HepG2 (cell line): ENCODE data around the gene QRICH2. TPM values are rescaled to one million over a fixed set of nuclear protein-coding genes. Genes with fewer than 3 reads are reported as not detected.

Experiments
- ATAC-seq: fragments of 200-7000 bp; cut with Tn5 transposase; 3 replicates; pipeline ENCODE4 v1.9.1; 2020; ENCODE audit warnings: mild to moderate bottlenecking, moderate library complexity
- BruUV-seq: library from RNA; stranded (reverse); fragments of 400-500 nt; replicated peaks from 2 replicates; lab custom pipeline; 2021; lab: Mats Ljungman, UMichigan
- CTCF ChIA-PET: fragments of 300-600 bp; formaldehyde crosslinking; extraction: SDS; loops from one replicate; lab custom pipeline; 2021; ENCODE audit warnings: low total read pairs, inconsistent platforms, low intra/inter-chr PET ratio; lab: Yijun Ruan, JAX
- POLR2A ChIA-PET: fragments of 350-600 bp; sonication (Branson Sonifier 250); formaldehyde crosslinking; loops from one replicate; lab custom pipeline; 2020; ENCODE audit warnings: antibody characterized with exemption, inconsistent platforms; lab: Yijun Ruan, JAX
- DNase-seq: peaks from one replicate; pipeline ENCODE4 v3.0.0-alpha.2; 2015; ENCODE audit warnings: low spot score
- FAIRE-seq: peaks from 3 replicates; lab custom pipeline; 2011; peaks lifted over from hg19 to GRCh38; lab: Jason Lieb, UNC
- H2AFZ ChIP-seq: one replicate; pipeline ENCODE4 v1.6.1; 2011; ENCODE audit warnings: low read length, inconsistent platforms
- H3K27ac ChIP-seq: fragments of 300-600 bp; 3 replicates; pipeline ENCODE4 v1.8.0; 2011; ENCODE audit warnings: mixed run types, mild to moderate bottlenecking, mixed read lengths, low read length, inconsistent platforms; ENCODE audit not compliant: insufficient read depth; ENCODE audit errors: extremely low read length
- H3K27me3 ChIP-seq, 2 experiments: fragments of 200-600 bp in 1 of 2; 2 replicates in 1 of 2; 3 replicates in 1 of 2; pipeline versions ENCODE4 v1.6.0 to v1.8.0; 2011; ENCODE audit warnings: low read length in 2 of 2, mild to moderate bottlenecking in 2 of 2, moderate library complexity in 2 of 2, inconsistent platforms in 1 of 2; ENCODE audit not compliant: insufficient read depth in 2 of 2, control insufficient read depth in 1 of 2
- H3K36me3 ChIP-seq, 2 experiments: fragments of 200-600 bp in 1 of 2; replicated peaks in 1 of 2; 2 replicates in 1 of 2; 3 replicates in 1 of 2; pipeline versions ENCODE4 v1.5.1 to v1.8.0; 2011; ENCODE audit warnings: low read length in 2 of 2, inconsistent platforms in 1 of 2; ENCODE audit not compliant: insufficient read depth in 2 of 2, control insufficient read depth in 1 of 2
- H3K4me1 ChIP-seq: 2 replicates; pipeline ENCODE4 v1.5.1; 2012; ENCODE audit warnings: low read length, inconsistent platforms; ENCODE audit not compliant: insufficient read depth
- H3K4me2 ChIP-seq: 2 replicates; pipeline ENCODE4 v1.6.0; 2011; ENCODE audit warnings: low read depth, low read length, inconsistent platforms
- H3K4me3 ChIP-seq, 3 experiments: fragments of 200-600 bp in 1 of 3; sonication (generic), shearing (Covaris generic) in 1 of 3; replicated peaks in 1 of 3; 2 replicates each; pipeline ENCODE4 v1.5.1; 2011 to 2016; ENCODE audit warnings: low read length in 3 of 3, inconsistent platforms in 2 of 3, low read depth in 2 of 3, mild to moderate bottlenecking in 2 of 3, control low read depth in 1 of 3, mixed read lengths in 1 of 3; ENCODE audit not compliant: insufficient read depth in 1 of 3
- H3K79me2 ChIP-seq: one replicate; pipeline ENCODE4 v1.6.1; 2011; ENCODE audit warnings: low read length, inconsistent platforms; ENCODE audit not compliant: insufficient read depth
- H3K9ac ChIP-seq: 2 replicates; pipeline ENCODE4 v1.6.0; 2011; ENCODE audit warnings: mild to moderate bottlenecking, low read depth, low read length, inconsistent platforms; ENCODE audit not compliant: insufficient read depth
- H3K9me3 ChIP-seq: 2 replicates; pipeline ENCODE4 v1.5.1; 2012; ENCODE audit warnings: mild to moderate bottlenecking, low read length
- H4K20me1 ChIP-seq: 2 replicates; pipeline ENCODE4 v1.6.0; 2011; ENCODE audit warnings: inconsistent platforms, mild to moderate bottlenecking, low read length, moderate library complexity; ENCODE audit not compliant: insufficient read depth
- DPF2 ChIP-seq: sonication (generic); formaldehyde crosslinking; IDR thresholded peaks from 2 replicates; pipeline ENCODE4 v1.4.0; 2020; ENCODE audit warnings: mild to moderate bottlenecking, low read depth, missing genetic modification reagents, borderline replicate concordance
- HNRNPL ChIP-seq: fragments of 200-400 bp; formaldehyde crosslinking; IDR thresholded peaks from 2 replicates; pipeline ENCODE4 v1.6.1; 2017; ENCODE audit warnings: mild to moderate bottlenecking, low read depth, low read length
- JUN ChIP-seq: sonication (generic); formaldehyde crosslinking; IDR thresholded peaks from 2 replicates; pipeline ENCODE4 v1.4.0; 2020; ENCODE audit warnings: mild to moderate bottlenecking, missing genetic modification reagents
- KDM4B ChIP-seq: sonication (generic); formaldehyde crosslinking; IDR thresholded peaks from 2 replicates; pipeline ENCODE4 v1.4.0; 2020; ENCODE audit warnings: missing genetic modification reagents
- SAP130 ChIP-seq: IDR thresholded peaks from 2 replicates; pipeline ENCODE4 v1.6.1; 2016; ENCODE audit warnings: low read depth
- ZFP62 ChIP-seq: sonication (generic); formaldehyde crosslinking; IDR thresholded peaks from 2 replicates; pipeline ENCODE4 v1.4.0; 2020; ENCODE audit warnings: missing genetic modification reagents
- ZNF275 ChIP-seq: sonication (generic); formaldehyde crosslinking; IDR thresholded peaks from 2 replicates; pipeline ENCODE4 v1.8.0; 2022; ENCODE audit warnings: missing genetic modification reagents, mild to moderate bottlenecking, inconsistent platforms, borderline replicate concordance
- ZNF570 ChIP-seq: sonication (generic); formaldehyde crosslinking; IDR thresholded peaks from 2 replicates; pipeline ENCODE4 v1.4.0; 2020; ENCODE audit warnings: mild to moderate bottlenecking, missing genetic modification reagents, borderline replicate concordance
- ZNF710 ChIP-seq: sonication (generic); formaldehyde crosslinking; IDR thresholded peaks from 2 replicates; pipeline ENCODE4 v1.5.0; 2020; ENCODE audit warnings: mild to moderate bottlenecking, missing genetic modification reagents, borderline replicate concordance
- ZNF737 ChIP-seq: sonication (generic); formaldehyde crosslinking; IDR thresholded peaks from 2 replicates; pipeline ENCODE4 v1.5.0; 2020; ENCODE audit warnings: missing genetic modification reagents, mild to moderate bottlenecking, borderline replicate concordance
- WGBS: methylation state at CpG from one replicate; pipeline ENCODE4 v1.1.6; 2017; ENCODE audit warnings: low lambda C conversion rate; 5-methylcytosine and 5-hydroxymethylcytosine counted together
- in situ Hi-C: cut with HindIII; loops from 2 replicates; pipeline ENCODE4 v1.10.0; 2017; ENCODE audit warnings: low pct_unique_long_range_greater_than_20kb; ENCODE audit not compliant: extremely low pct_ligation_motif_present
- intact Hi-C: fragments of 100-400 bp; cut with micrococcal nuclease; formaldehyde crosslinking; loops from one replicate; pipeline ENCODE4 v1.10.0; 2022; ENCODE audit not compliant: unreplicated experiment
- polyA plus RNA-seq, 8 experiments: library from polyadenylated mRNA; depleted of rRNA in 3 of 8; stranded (reverse) in 7 of 8; unstranded in 1 of 8; fragments of >200 nt; fragmentation: Illumina TruSeq in 4 of 8; extraction: Trizol in 4 of 8; gene quantifications; 2 replicates each; pipeline versions ENCODE4 v1.2.1 to v1.2.3, GENCODE V29; 2011 to 2016; ENCODE audit warnings: low read depth in 4 of 8, missing spikeins in 1 of 8, mixed read lengths in 1 of 8; ENCODE audit not compliant: insufficient read depth in 1 of 8
- total RNA-seq, 5 experiments: library from RNA; depleted of rRNA; stranded (reverse); fragments of >200 nt; fragmentation: Illumina TruSeq; extraction: Trizol; gene quantifications; 2 replicates each; pipeline ENCODE4 v1.2.3, GENCODE V29; 2016; ENCODE audit warnings: low read depth in 1 of 5

Gene QRICH2
- total and polyA plus RNA-seq, 2 of the 13 experiments (the other 11 are each of a cell fraction or from before 2014, with no cell fraction given): 3.7 to 5.7 TPM

GRCh38 chr17:76238847-76239537, 69.1 kb downstream of the QRICH2 start:
- CTCF ChIA-PET: no interaction called here
- Histone ChIP-seq H2AFZ (no peak overlapping the region), H3K4me3 (no peak overlapping the region), H3K79me2 (no peaks in the 10 kb centered on the region), H3K27me3 (peaks cover 12 to 46% of the 10 kb centered on the region in 2 experiments; a peak in 4 of 5 replicates), H3K4me2 (no peak overlapping the region; the same call in 1 of the 2 replicates), H3K36me3 (no peaks in the 10 kb centered on the region), H3K9ac (no peak overlapping the region), H4K20me1 (no peaks in the 10 kb centered on the region), H3K27ac (no peak overlapping the region), H3K4me1 (peaks cover 41% of the 10 kb centered on the region), H3K9me3 (no peaks in the 10 kb centered on the region)
- in situ Hi-C loops (no loop called here), intact Hi-C loops (loop anchor here (1.0 to 2.0 kb wide), 3 partner anchors 18 to 40 kb away; no protein-coding TSS in a partner anchor)
- no peak for DNase-seq
- no peak for ATAC-seq
- no TSS peak for BruUV-seq
- WGBS: 56% methylated on average over 11 of the region's 11 CpGs
- POLR2A ChIA-PET: interaction anchor here (1.3 to 2.7 kb wide), 6 partner anchors 8 to 459 kb away, joined by 5 to 32 read pairs (median 12); partner anchors contain the start of gene UBALD2
- FAIRE-seq: no peak
- TF ChIP-seq JUN (no peak), SAP130 (CRISPR knock-in tag) (no peak), KDM4B (CRISPR knock-in tag) (no peak), DPF2 (no peak), ZNF275 (CRISPR knock-in tag) (no peak), HNRNPL (no peak), ZNF737 (no peak), ZFP62 (CRISPR knock-in tag) (no peak), ZNF570 (CRISPR knock-in tag) (no peak), ZNF710 (CRISPR knock-in tag) (no peak)
